Measurements from ENCODE around the gene AKR1E2.
"Not testable (repeated sequence)": the region's sequence is repeated elsewhere in the genome, so short reads cannot be mapped to it uniquely, and the experiment has no call there.

AKR1E2 gene

GRCh38 chr10:4813496-4813895 is 12.5 kb upstream of the AKR1E2 start:
- no peak for DNase-seq (ENCODE audit: low read depth, low spot score)

GRCh38 chr10:4815646-4816180 is 10.3 kb upstream of the AKR1E2 start:
- not testable (repeated sequence) for DNase-seq (ENCODE audit: low read depth, low spot score)

GRCh38 chr10:4816966-4817365 is 9.0 kb upstream of the AKR1E2 start:
- no peak for DNase-seq (ENCODE audit: low read depth, low spot score)

DNA sequence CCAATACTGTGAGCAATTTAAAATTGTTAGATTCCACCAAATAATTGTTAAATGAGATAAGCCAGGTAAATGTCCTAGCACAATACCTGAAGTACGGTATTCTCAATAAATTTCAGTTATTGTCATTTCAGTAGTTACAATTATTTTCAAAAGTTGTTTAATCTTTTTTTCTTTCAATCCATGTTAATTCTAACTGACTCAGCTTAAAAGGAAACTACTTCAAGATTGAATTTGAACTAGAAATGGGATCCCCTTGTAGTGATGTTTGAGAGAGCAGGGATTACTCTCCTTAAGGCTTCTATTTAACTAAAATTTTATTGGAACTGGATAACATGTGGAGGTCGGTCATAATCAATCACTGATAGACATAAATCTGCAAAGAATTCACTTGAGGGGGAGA is 6.9 kb upstream of the AKR1E2 start:
- no peak for DNase-seq (ENCODE audit: low read depth, low spot score)

- DNase-seq (ENCODE audit: low read depth, low spot score): no peak
Measured at GRCh38 chr10:4819707-4820106, 6.3 kb upstream of the AKR1E2 start.

DNA sequence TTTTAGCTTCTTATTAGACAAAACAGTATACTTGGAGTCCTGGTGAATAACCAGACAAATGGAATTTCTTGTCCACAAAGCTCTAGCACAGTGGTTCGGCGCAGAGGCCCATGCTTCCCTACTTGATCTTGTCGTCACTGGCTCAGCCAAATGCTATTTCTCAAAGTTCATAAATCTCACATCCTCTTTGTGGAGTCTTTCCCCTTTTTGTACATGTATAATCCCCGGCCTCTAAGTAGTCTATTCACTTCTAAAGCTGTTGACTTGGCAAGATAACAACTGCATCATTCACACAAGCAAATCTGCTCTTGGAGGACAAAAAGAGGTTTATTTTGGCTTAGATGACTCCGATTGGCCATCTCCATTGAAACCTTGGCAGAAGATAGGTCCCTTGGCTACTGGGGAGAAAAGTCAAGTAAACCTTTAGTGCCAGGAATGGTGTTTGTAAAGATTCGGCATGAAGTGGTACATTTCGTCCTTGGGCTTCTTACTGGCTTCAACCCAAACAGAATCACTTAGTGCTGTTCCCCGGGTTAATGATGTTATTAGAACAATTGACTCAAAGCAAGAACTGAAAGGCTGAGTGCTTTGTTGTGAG is 5.1 kb upstream of the AKR1E2 start:
- no peak for DNase-seq (ENCODE audit: low read depth, low spot score)

DNA sequence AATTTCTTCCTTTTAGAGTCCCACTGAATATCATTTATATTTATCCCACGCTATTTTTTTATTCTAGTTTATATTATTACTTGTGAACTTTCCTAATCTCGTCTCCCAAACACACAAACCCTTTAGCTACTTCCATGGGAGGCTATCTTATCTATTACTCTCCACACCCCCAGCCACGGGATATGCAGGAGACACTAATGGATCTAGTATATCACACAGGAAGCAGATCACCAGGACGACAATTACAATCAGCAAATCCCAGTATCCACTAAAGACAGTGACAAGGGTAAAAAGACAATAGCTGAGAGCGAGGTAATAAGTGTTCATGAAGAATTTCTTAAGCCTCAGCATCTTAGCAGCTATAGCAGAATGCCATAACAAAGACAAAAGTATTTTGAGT is 3.8 kb upstream of the AKR1E2 start:
- DNase-seq (ENCODE audit: low read depth, low spot score): no peak

DNA sequence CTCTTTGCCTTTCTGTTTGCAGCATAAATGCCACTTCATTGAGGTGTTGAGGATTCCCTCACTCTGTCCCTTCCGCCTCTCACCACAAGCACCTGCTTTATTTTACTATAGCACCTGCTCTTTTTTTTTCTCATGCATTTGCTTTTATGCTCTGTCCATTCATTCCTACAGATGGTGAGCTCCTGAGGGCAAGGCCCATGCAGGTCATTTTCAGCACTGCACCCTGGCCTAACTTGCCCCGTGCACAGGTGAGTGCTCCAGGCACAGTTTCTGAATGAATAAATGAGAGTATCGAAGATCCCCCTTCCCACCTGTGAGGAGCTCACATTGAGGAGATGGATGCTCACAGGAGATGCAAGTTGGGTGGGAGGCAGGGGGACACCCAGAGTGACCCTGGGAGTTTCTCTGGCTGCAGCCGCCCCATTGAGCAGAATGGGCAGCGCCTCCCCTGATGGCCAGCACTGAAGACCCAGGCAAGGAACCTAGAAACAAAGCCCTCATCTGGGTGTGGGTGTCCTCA is 1.2 kb upstream of the AKR1E2 start:
- DNase-seq (ENCODE audit: low read depth, low spot score): no peak

DNA sequence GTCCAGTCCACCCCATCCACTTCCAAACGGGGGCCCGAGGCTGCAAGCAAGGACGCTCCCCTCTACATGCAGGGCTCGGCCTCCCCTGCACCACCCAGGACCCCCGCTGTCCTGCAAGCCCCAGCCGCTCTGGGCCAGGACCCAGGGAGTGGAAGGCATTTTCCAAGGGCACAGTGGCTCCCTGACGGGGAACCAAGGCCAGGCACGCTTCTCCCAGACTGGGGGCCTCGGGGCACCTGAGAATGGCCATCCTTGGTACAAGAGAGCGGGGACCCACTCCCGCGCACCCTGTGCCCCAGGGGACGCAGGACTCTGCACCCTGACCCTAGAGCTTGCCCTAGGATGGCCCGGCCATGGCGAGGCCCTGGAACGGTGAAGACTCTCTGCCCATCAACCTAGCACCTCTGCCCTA is 545 bp upstream of the AKR1E2 start:
- no peak for DNase-seq (ENCODE audit: low read depth, low spot score)

DNA sequence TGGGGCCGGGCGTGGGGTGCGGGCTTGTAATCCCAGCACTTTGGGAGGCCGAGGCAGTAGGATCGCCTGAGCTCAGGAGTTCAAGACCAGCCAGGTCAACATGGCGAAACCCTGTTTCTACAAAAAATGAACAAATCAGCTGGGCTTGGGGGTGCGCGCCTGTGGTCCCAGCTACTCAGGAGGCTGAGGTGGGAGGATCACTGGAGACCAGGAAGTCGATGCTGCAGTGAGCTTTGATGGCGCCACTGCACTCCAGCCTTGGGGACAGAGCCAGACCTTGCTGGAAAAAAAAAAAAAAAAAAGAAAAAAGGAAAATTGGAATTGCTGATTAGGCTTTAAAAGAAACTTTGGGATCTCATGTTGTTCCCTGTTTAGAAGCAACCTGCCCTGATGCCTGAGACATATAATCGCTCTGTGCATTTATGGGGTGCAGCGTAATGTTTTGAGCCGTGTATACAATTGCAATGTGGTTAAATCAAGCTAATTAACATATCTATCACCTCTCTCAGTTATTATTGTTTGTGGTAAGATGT is 851 bp downstream of the AKR1E2 start:
- no peak for DNase-seq (ENCODE audit: low read depth, low spot score)

- no peak for DNase-seq (ENCODE audit: low read depth, low spot score)
Measured at GRCh38 chr10:4828005-4828404, 2.0 kb downstream of the AKR1E2 start.

- no peak for DNase-seq (ENCODE audit: low read depth, low spot score)
Measured at GRCh38 chr10:4830551-4830950, 4.5 kb downstream of the AKR1E2 start.

- DNase-seq (ENCODE audit: low read depth, low spot score): no peak
Measured at GRCh38 chr10:4831091-4831490, 5.1 kb downstream of the AKR1E2 start.

DNA sequence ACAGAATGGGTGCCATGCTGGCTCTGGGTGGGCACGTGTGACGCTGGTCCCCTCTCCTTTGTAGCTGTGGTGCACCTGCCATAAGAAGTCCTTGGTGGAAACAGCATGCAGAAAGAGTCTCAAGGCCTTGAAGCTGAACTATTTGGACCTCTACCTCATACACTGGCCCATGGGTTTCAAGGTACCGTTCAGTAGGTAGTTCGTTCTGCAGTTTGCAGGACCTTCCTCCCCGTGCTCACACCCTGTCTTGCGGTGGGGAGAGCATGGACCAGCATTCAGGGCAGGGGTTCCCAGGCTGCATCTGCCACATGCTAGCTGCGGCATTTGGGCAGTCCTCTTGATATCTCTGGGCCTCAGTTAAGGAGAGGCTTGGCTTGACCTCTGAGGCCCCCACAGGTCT is 7.3 kb downstream of the AKR1E2 start:
- DNase-seq (ENCODE audit: low read depth, low spot score): no peak

DNA sequence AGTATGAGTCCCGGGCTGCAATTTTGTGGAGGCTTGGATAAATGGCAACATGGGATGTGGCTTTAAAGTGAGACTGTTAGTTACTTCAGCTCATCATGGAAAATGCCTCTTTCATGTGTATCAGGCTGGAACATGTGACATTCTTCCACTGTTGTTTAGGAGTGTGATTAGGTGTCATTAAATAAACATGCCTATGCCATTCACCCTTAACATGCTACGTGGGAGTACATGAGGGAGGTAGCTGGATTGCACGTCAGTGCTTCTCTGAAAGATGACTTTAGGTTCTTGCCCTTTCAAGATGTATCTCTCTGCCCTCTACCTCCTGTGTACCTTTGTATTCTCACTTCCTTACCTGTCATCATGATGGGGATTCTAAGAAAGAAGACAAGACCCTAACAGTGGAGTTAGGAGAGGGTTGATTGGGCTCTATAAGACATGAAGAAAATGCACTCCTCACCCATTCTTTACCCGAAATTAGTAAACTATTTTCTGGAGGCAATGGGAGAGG is 8.9 kb downstream of the AKR1E2 start:
- no peak for DNase-seq (ENCODE audit: low read depth, low spot score)

- DNase-seq (ENCODE audit: low read depth, low spot score): no peak
Measured at GRCh38 chr10:4835494-4835918, 9.5 kb downstream of the AKR1E2 start.

DNA sequence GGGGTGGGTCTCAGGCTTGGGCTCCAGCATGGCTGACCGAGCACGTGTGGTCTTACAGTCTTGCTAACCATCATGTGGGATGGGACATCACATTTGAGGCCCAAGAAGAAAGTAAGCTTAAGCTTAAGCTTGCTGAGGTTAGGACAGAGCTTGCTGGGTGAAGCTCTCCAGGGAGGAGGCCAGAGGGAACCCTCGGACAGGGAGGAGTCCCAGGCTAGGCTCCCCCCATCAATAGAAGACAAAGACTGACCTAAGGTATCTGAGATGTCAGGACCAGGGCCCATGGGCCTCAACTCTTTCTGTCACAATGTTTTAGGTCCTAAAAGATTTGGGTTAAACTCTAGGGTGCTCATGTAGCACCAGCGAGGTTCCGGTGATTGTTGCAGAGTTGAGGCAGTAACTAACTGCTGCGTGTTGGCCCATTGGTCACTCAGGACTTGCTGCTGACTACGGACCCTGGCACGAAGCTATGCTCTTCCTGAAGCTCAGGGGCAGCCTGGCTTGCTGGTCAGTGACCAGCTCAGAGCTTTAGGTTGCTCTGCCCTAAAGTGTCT is 10.5 kb downstream of the AKR1E2 start:
- no peak for DNase-seq (ENCODE audit: low read depth, low spot score)

DNA sequence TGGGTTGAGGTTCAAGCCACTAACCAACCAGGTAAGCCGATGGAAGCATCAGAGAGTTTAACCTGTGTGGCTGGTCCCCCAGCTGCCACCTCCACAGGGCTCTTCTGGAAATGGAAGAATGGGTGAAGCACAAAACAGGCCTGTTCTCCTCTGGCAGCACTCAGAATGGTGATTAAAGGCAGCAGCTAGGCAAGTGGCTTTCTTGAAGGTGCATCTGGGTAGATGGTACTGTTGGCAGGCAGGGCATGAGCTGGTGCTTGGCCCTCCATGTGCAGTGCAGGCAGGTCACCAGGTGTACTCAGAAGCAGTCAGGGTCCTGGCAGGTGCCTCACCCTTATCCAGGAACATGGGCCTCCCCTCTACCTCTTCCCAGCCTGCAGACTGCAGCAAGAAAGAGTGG is 11.5 kb downstream of the AKR1E2 start:
- no peak for DNase-seq (ENCODE audit: low read depth, low spot score)

GRCh38 chr10:4838743-4839142 is 12.7 kb downstream of the AKR1E2 start:
- no peak for DNase-seq (ENCODE audit: low read depth, low spot score)

- no peak for DNase-seq (ENCODE audit: low read depth, low spot score)
Measured at GRCh38 chr10:4839353-4839752, 13.3 kb downstream of the AKR1E2 start.

GRCh38 chr10:4840151-4840550 is 14.1 kb downstream of the AKR1E2 start:
- DNase-seq (ENCODE audit: low read depth, low spot score): no peak

DNA sequence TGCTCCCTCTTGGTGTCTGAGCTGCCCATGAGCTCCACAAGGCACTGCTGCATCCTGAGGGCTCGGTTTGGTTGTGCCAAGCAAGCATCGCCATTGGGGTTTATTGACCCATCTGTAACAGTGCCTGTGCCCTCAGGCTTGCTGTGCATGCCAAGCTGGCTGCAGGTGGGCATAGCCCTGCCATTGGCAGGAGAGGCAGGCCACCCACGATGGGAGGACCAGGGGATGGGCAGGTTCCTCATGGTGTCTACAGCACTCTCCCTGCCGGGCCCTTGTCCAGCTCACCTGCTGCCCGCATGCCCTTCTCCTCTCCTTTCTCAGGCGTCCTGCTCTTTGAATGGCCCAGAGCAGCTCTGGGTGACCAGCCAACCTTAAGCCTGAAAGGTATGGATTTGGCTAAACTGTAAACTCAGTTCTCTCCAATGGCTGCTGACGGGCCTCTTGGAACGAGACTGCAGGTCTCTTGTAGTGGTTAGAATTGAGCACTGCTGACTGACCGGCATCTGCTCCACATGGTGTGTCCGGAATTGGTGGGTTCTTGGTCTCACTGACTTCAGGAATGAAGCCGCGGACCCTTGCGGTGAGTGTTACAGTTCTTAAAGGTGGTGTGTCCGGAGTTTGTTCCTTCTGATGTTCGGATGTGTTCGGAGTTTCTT is 17.6 kb downstream of the AKR1E2 start:
- no peak for DNase-seq (ENCODE audit: low read depth, low spot score)
